H1 (cell line): ENCODE results near the gene MRPL36. TPM values are rescaled to one million over a fixed set of nuclear protein-coding genes. Genes with fewer than 3 reads are reported as not detected.

Source experiments
- CTCF ChIA-PET: fragments of 300-600 bp; sonication (Branson Sonifier 250); formaldehyde crosslinking; loops from one replicate; lab custom pipeline; 2021; ENCODE audit not compliant: partially characterized antibody; lab: Charles Lee
- POLR2A ChIA-PET: fragments of 300-600 bp; sonication (Branson Sonifier 250); formaldehyde crosslinking; loops from one replicate; lab custom pipeline; 2021; ENCODE audit warnings: inconsistent platforms; ENCODE audit not compliant: partially characterized antibody; lab: Charles Lee
- DNase-seq, 2 experiments: peaks; one replicate each; pipeline versions ENCODE4 v3.0.0 to v3.0.0-alpha.2; 2010 to 2022; ENCODE audit warnings: low spot score in 2 of 2, low read depth in 1 of 2, mixed read lengths in 1 of 2
- FAIRE-seq: peaks from 2 replicates; lab custom pipeline; 2011; peaks lifted over from hg19 to GRCh38; lab: Jason Lieb, UNC
- H2AFZ ChIP-seq: 2 replicates; pipeline ENCODE4 v1.8.1; 2012; ENCODE audit warnings: low read length, inconsistent platforms
- H2AK5ac ChIP-seq: 2 replicates; pipeline ENCODE4 v1.6.1; 2013; ENCODE audit warnings: low read depth, low read length
- H2BK120ac ChIP-seq: replicated peaks from 2 replicates; pipeline ENCODE3; 2013; ENCODE audit warnings: low read depth, low read length, inconsistent platforms
- H2BK12ac ChIP-seq: 2 replicates; pipeline ENCODE4 v1.6.1; 2013; ENCODE audit warnings: low read depth, low read length
- H2BK15ac ChIP-seq: 2 replicates; pipeline ENCODE4 v1.6.1; 2013; ENCODE audit warnings: low read length
- H2BK20ac ChIP-seq: 2 replicates; pipeline ENCODE4 v1.6.1; 2013; ENCODE audit warnings: low read length
- H2BK5ac ChIP-seq: 2 replicates; pipeline ENCODE4 v1.6.1; 2013; ENCODE audit warnings: low read depth, low read length
- H3K14ac ChIP-seq: 2 replicates; pipeline ENCODE4 v1.6.1; 2013; ENCODE audit warnings: inconsistent platforms; ENCODE audit not compliant: insufficient read length
- H3K18ac ChIP-seq: 2 replicates; pipeline ENCODE4 v1.6.1; 2013; ENCODE audit warnings: low read length; ENCODE audit errors: extremely low read depth
- H3K23ac ChIP-seq: 2 replicates; pipeline ENCODE4 v1.6.1; 2013; ENCODE audit warnings: inconsistent platforms; ENCODE audit not compliant: insufficient read length
- H3K23me2 ChIP-seq: 2 replicates; pipeline ENCODE4 v1.6.1; 2013; ENCODE audit warnings: low read depth, low read length
- H3K27ac ChIP-seq: 2 replicates; pipeline ENCODE4 v1.6.1; 2011; ENCODE audit warnings: low read depth, low read length, inconsistent platforms
- H3K27me3 ChIP-seq, 4 experiments: replicated peaks in 1 of 4; 1 replicate in 1 of 4; 2 replicates in 3 of 4; pipeline versions ENCODE4 v1.6.1 to v1.8.1; 2011 to 2013; ENCODE audit warnings: low read length in 3 of 4, mild to moderate bottlenecking in 3 of 4, inconsistent platforms in 2 of 4, mixed read lengths in 2 of 4, moderate library complexity in 1 of 4; ENCODE audit not compliant: control insufficient read depth in 3 of 4, insufficient read depth in 3 of 4; ENCODE audit errors: extremely low read depth in 1 of 4
- H3K36me3 ChIP-seq, 4 experiments: 2 replicates each; pipeline versions ENCODE4 v1.6.1 to v1.8.1; 2011 to 2013; ENCODE audit warnings: mild to moderate bottlenecking in 4 of 4, low read length in 3 of 4, moderate library complexity in 2 of 4, control low read depth in 1 of 4, inconsistent platforms in 1 of 4; ENCODE audit not compliant: insufficient read depth in 4 of 4, control insufficient read depth in 2 of 4
- H3K4ac ChIP-seq: replicated peaks from 2 replicates; pipeline ENCODE3; 2013; ENCODE audit warnings: low read length, low read depth, mixed read lengths, inconsistent platforms; ENCODE audit not compliant: insufficient read length
- H3K4me1 ChIP-seq, 4 experiments: replicated peaks in 1 of 4; 1 replicate in 1 of 4; 2 replicates in 3 of 4; pipeline versions ENCODE4 v1.6.1 to v1.8.1; 2011 to 2013; ENCODE audit warnings: low read length in 3 of 4, inconsistent platforms in 2 of 4, mixed read lengths in 1 of 4; ENCODE audit not compliant: insufficient read depth in 4 of 4, control insufficient read depth in 3 of 4
- H3K4me2 ChIP-seq, 2 experiments: 2 replicates each; pipeline versions ENCODE4 v1.6.1 to v1.8.1; 2011 to 2013; ENCODE audit warnings: low read depth in 2 of 2, low read length in 2 of 2, control low read depth in 1 of 2, inconsistent platforms in 1 of 2, mild to moderate bottlenecking in 1 of 2; ENCODE audit not compliant: insufficient read depth in 1 of 2
- H3K4me3 ChIP-seq, 4 experiments: fragments of 200-600, 300-600 bp in 1 of 4; sonication (generic), shearing (Covaris generic), sonication (Bioruptor Twin) in 1 of 4; 2 replicates each; pipeline versions ENCODE4 v1.5.1 to v1.8.1; 2011 to 2016; ENCODE audit warnings: low read length in 4 of 4, low read depth in 3 of 4, control low read depth in 2 of 4, inconsistent platforms in 2 of 4, mild to moderate bottlenecking in 2 of 4, mixed read lengths in 1 of 4, moderate library complexity in 1 of 4; ENCODE audit not compliant: insufficient read depth in 2 of 4; ENCODE audit errors: extremely low read depth in 1 of 4
- H3K56ac ChIP-seq: replicated peaks from 2 replicates; pipeline ENCODE3; 2013; ENCODE audit warnings: low read depth, mild to moderate bottlenecking, mixed read lengths, low read length, inconsistent platforms; ENCODE audit not compliant: insufficient read length
- H3K79me1 ChIP-seq: 2 replicates; pipeline ENCODE4 v1.6.1; 2013; ENCODE audit warnings: low read depth, low read length, control low read depth
- H3K79me2 ChIP-seq, 2 experiments: 2 replicates each; pipeline versions ENCODE4 v1.6.1 to v1.8.1; 2012 to 2013; ENCODE audit warnings: low read length in 2 of 2, mild to moderate bottlenecking in 2 of 2, inconsistent platforms in 1 of 2; ENCODE audit not compliant: insufficient read depth in 2 of 2, control insufficient read depth in 1 of 2
- H3K9ac ChIP-seq, 4 experiments: replicated peaks in 1 of 4; 1 replicate in 1 of 4; 2 replicates in 3 of 4; pipeline versions ENCODE4 v1.6.1 to v1.8.1; 2011 to 2013; ENCODE audit warnings: low read depth in 3 of 4, low read length in 3 of 4, control low read depth in 2 of 4, mild to moderate bottlenecking in 2 of 4, moderate library complexity in 2 of 4, inconsistent platforms in 1 of 4; ENCODE audit errors: extremely low read depth in 1 of 4
- H3K9me3 ChIP-seq, 2 experiments: 2 replicates each; pipeline versions ENCODE4 v1.6.1 to v1.8.1; 2012 to 2013; ENCODE audit warnings: mild to moderate bottlenecking in 2 of 2, moderate library complexity in 2 of 2, control low read depth in 1 of 2, inconsistent platforms in 1 of 2, low read depth in 1 of 2, low read length in 1 of 2, mixed read lengths in 1 of 2; ENCODE audit not compliant: insufficient read depth in 2 of 2
- H4K20me1 ChIP-seq, 2 experiments: replicated peaks in 1 of 2; 2 replicates each; pipeline versions ENCODE3 to v1.8.1; 2011 to 2013; ENCODE audit warnings: inconsistent platforms in 2 of 2, low read length in 2 of 2, mild to moderate bottlenecking in 1 of 2; ENCODE audit not compliant: insufficient read depth in 2 of 2, control insufficient read depth in 1 of 2
- H4K5ac ChIP-seq: 2 replicates; pipeline ENCODE4 v1.6.1; 2013; ENCODE audit warnings: low read length, low read depth, mixed read lengths, inconsistent platforms; ENCODE audit not compliant: insufficient read length
- H4K8ac ChIP-seq: 2 replicates; pipeline ENCODE4 v1.8.0; 2013; ENCODE audit warnings: mild to moderate bottlenecking, moderate library complexity, low read length, inconsistent platforms; ENCODE audit not compliant: insufficient read depth; ENCODE audit errors: extremely low read depth
- H4K91ac ChIP-seq: replicated peaks from 2 replicates; pipeline ENCODE3; 2013; ENCODE audit warnings: low read length, mixed read lengths, inconsistent platforms; ENCODE audit not compliant: insufficient read length
- ATF2 ChIP-seq: IDR thresholded peaks from 2 replicates; pipeline ENCODE4 v1.6.1; 2012; ENCODE audit warnings: low read length, inconsistent platforms
- CBX8 ChIP-seq: fragments of 300-800, 300-1000 bp; sonication (generic); IDR thresholded peaks from 2 replicates; pipeline ENCODE4 v1.7.1; 2016; ENCODE audit warnings: low read depth, low read length, borderline replicate concordance
- EP300 ChIP-seq, 2 experiments: IDR thresholded peaks; 1 replicate in 1 of 2; 2 replicates in 1 of 2; pipeline ENCODE4 v1.6.1; 2011 to 2012; ENCODE audit warnings: low read depth in 2 of 2, low read length in 2 of 2, mild to moderate bottlenecking in 2 of 2, borderline replicate concordance in 1 of 2, inconsistent platforms in 1 of 2, moderate library complexity in 1 of 2
- NANOG ChIP-seq: IDR thresholded peaks from 2 replicates; pipeline ENCODE4 v1.6.1; 2011; ENCODE audit warnings: low read length, low read depth, mild to moderate bottlenecking, inconsistent platforms; ENCODE audit not compliant: insufficient read depth, poor library complexity, severe bottlenecking
- RBBP5 ChIP-seq: IDR thresholded peaks from 2 replicates; pipeline ENCODE4 v1.7.1; 2012; ENCODE audit warnings: low read depth, mild to moderate bottlenecking, inconsistent platforms, low read length, moderate library complexity, borderline replicate concordance
- RXRA ChIP-seq: IDR thresholded peaks from 2 replicates; pipeline ENCODE4 v1.6.1; 2011; ENCODE audit warnings: low read depth, mild to moderate bottlenecking, low read length, moderate library complexity; ENCODE audit not compliant: insufficient read depth
- SAP30 ChIP-seq: fragments of 300-600 bp; sonication (generic); IDR thresholded peaks from 2 replicates; pipeline ENCODE4 v1.7.1; 2012; ENCODE audit warnings: low read length, moderate library complexity, mild to moderate bottlenecking, inconsistent platforms; ENCODE audit not compliant: insufficient read depth, insufficient replicate concordance
- SIN3A ChIP-seq, 2 experiments: IDR thresholded peaks in 1 of 2; conservative IDR thresholded peaks in 1 of 2; 2 replicates each; pipeline ENCODE4 v1.6.1; 2011 to 2012; ENCODE audit warnings: low read length in 2 of 2, improper control_type of control experiment in 1 of 2, low read depth in 1 of 2, mild to moderate bottlenecking in 1 of 2
- SRF ChIP-seq: IDR thresholded peaks from 2 replicates; pipeline ENCODE4 v1.6.1; 2011; ENCODE audit warnings: mild to moderate bottlenecking, low read depth, low read length, moderate library complexity
- WGBS, 2 experiments: shearing (Covaris generic) in 1 of 2; methylation state at CpG; one replicate each; pipeline versions ENCODE4 v1.1.6 to v1.1.7; 2013 to 2015; ENCODE audit warnings: low lambda C conversion rate in 2 of 2, mixed read lengths in 2 of 2, inconsistent platforms in 1 of 2, low coverage in 1 of 2, missing lambda C conversion rate in 1 of 2; ENCODE audit not compliant: insufficient replicate concordance in 2 of 2, insufficient coverage in 1 of 2, insufficient read length in 1 of 2; ENCODE audit errors: extremely low coverage in 1 of 2, missing lambda C conversion rate in 1 of 2; 5-methylcytosine and 5-hydroxymethylcytosine counted together
- polyA plus RNA-seq, 7 experiments: library from polyadenylated mRNA; depleted of rRNA in 3 of 7; stranded (reverse) in 5 of 7; unstranded in 2 of 7; fragments of >200 nt in 5 of 7; fragments of 200-250 nt in 2 of 7; gene quantifications; 1 replicate in 5 of 7; 2 replicates in 1 of 7; 4 replicates in 1 of 7; pipeline versions ENCODE4 v1.2.1 to v1.2.3, GENCODE V29; 2011 to 2013; ENCODE audit warnings: missing spikeins in 2 of 7, mixed read lengths in 2 of 7
- total RNA-seq: library from RNA; stranded (reverse); fragmentation: NEBNext Ultra II Directional; extraction: Animal tissue kit (Norgen Biotek cat#: 25700); gene quantifications from 2 replicates; pipeline ENCODE4 v1.2.1, GENCODE V29; 2021

The MRPL36 gene
- total and polyA plus RNA-seq, 2 of the 8 experiments (the other 6 are each of a cell fraction or from before 2014, with no cell fraction given) = 56.3 to 81.5 TPM

DNA sequence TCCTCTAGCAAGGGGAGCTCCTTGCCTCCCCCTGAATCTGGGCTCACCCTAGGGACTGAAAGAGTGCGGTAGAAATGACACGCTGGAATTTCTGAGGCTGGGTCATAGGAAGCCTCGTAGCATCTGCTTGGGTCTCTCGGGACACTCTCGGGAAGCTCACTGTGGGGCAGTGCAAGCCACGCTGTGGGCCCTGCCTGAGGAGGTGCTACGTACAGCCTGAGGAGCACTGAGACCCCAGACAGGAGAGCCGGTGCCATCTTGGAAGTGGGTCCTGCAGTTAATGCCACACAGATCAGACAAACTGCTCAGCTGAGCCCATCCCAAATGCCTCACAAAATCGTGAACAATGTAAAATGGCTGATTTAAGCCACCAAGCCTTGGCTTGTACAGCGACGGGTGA lies 1.8 kb downstream of the MRPL36 start:
- H3K4me2 ChIP-seq = no peak overlapping the region; a peak in 1 of 4 replicates
- POLR2A ChIA-PET = interaction anchor here (1.4 kb wide), 1 partner anchor 13 kb away, joined by 3 read pairs; no protein-coding TSS in a partner anchor
- no peak overlapping the region for H4K5ac ChIP-seq
- H4K91ac ChIP-seq = no peak overlapping the region
- H3K4ac ChIP-seq = no peak overlapping the region
- H2AK5ac ChIP-seq = no peak overlapping the region
- H3K23me2 ChIP-seq = peaks cover 17% of the 10 kb centered on the region
- no peaks in the 10 kb centered on the region for H3K9me3 ChIP-seq
- no peak overlapping the region for H4K8ac ChIP-seq
- H3K4me1 ChIP-seq = peaks cover 0 to 7% (median 5%) of the 10 kb centered on the region in 4 experiments; a peak in 6 of 7 replicates
- H3K79me1 ChIP-seq = peaks cover 10% of the 10 kb centered on the region
- 92% methylated on average over 11 of the region's 11 CpGs; no CpG with 5 or more reads in 1 of the 2 experiments for WGBS, 2 experiments
- no peak overlapping the region for H3K27ac ChIP-seq
- TF ChIP-seq RXRA = no peak
- TF ChIP-seq CBX8 = no peak
- TF ChIP-seq SIN3A (conservative IDR thresholded peaks at IDR 0.05 in 1 of 2, IDR thresholded peaks at IDR 0.05 in 1 of 2; ENCODE audit: low read depth in 1 of 2, low read length in 2 of 2) = no peak
- no peak for TF ChIP-seq RBBP5
- no peak for TF ChIP-seq SRF
- TF ChIP-seq NANOG = no peak
- no peak for TF ChIP-seq SAP30
- TF ChIP-seq EP300 (IDR thresholded peaks at IDR 0.05; ENCODE audit: borderline replicate concordance in 1 of 2, low read depth in 2 of 2, low read length in 2 of 2) = no peak
- no peak for TF ChIP-seq ATF2
- TF ChIP-seq, all 59 proteins: peak for 0
- H3K27me3 ChIP-seq = no peaks in the 10 kb centered on the region
- H2BK5ac ChIP-seq = no peak overlapping the region
- DNase-seq = no peak
- H3K9ac ChIP-seq = no peak overlapping the region
- H2BK15ac ChIP-seq = no peak overlapping the region
- no peak overlapping the region for H3K14ac ChIP-seq
- CTCF ChIA-PET = interaction anchor here (0.9 kb wide), 1 partner anchor 96 kb away, joined by 4 read pairs; no protein-coding TSS in a partner anchor
- no peak for FAIRE-seq
- no peak overlapping the region for H3K4me3 ChIP-seq
- H3K23ac ChIP-seq = no peak overlapping the region
- H3K36me3 ChIP-seq = peaks cover 14 to 29% (median 20%) of the 10 kb centered on the region in 4 experiments
- no peak overlapping the region for H2BK120ac ChIP-seq
- no peak overlapping the region for H2BK12ac ChIP-seq
- H3K18ac ChIP-seq = no peak overlapping the region
- peaks cover 1 to 39% of the 10 kb centered on the region in 2 experiments; a peak in 3 of 4 replicates for H3K79me2 ChIP-seq
- H2AFZ ChIP-seq = no peak overlapping the region
- peaks cover 8 to 11% of the 10 kb centered on the region in 2 experiments for H4K20me1 ChIP-seq
- H2BK20ac ChIP-seq = no peak overlapping the region
- no peak overlapping the region for H3K56ac ChIP-seq
